ENCODE data around the gene GPX4.

DNA sequence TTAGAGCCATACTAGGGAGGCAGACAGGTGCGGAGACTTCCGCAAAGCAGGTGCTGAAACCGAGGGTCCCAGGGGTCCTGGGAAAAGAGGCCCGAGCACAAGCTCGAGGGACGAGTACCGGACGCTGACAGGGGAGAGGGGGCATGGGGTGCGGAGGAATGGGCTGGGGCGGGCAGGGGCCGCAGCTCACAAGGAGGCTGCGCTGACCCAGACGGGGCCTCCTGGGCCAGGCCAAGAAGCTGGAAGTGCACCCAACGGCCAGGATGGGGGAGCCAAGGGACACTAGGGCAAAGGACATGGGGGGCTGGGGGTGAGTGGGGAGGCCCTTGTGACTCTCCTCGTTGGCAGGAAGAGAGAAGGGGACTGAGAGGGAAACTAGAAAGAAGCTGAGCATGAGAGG, 10.5 kb upstream of the GPX4 start:
- TF ChIP-seq EZH2 (IDR thresholded peaks at IDR 0.05; ENCODE audit: borderline replicate concordance, low read depth, low read length, severe bottlenecking) (no peak), FOS (IDR thresholded peaks at IDR 0.05; ENCODE audit: borderline replicate concordance, insufficient read depth, low read length) (no peak), POLR2AphosphoS5 (IDR thresholded peaks at IDR 0.05; ENCODE audit: insufficient read depth, low read depth, low read length) (no peak), JUN (IDR thresholded peaks at IDR 0.05; ENCODE audit: borderline replicate concordance, insufficient read depth, insufficient read length, low read depth) (no peak), POLR2A (IDR thresholded peaks at IDR 0.05; ENCODE audit: low read depth, low read length) (no peak)
- TF ChIP-seq, protein P1, sequence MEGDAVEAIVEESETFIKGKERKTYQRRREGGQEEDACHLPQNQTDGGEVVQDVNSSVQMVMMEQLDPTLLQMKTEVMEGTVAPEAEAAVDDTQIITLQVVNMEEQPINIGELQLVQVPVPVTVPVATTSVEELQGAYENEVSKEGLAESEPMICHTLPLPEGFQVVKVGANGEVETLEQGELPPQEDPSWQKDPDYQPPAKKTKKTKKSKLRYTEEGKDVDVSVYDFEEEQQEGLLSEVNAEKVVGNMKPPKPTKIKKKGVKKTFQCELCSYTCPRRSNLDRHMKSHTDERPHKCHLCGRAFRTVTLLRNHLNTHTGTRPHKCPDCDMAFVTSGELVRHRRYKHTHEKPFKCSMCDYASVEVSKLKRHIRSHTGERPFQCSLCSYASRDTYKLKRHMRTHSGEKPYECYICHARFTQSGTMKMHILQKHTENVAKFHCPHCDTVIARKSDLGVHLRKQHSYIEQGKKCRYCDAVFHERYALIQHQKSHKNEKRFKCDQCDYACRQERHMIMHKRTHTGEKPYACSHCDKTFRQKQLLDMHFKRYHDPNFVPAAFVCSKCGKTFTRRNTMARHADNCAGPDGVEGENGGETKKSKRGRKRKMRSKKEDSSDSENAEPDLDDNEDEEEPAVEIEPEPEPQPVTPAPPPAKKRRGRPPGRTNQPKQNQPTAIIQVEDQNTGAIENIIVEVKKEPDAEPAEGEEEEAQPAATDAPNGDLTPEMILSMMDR (IDR thresholded peaks at IDR 0.05; ENCODE audit: extremely low read depth in 1 of 2, insufficient read depth in 1 of 2, low read depth in 1 of 2, low read length in 2 of 2), result no peak
- TF ChIP-seq, protein P2, sequence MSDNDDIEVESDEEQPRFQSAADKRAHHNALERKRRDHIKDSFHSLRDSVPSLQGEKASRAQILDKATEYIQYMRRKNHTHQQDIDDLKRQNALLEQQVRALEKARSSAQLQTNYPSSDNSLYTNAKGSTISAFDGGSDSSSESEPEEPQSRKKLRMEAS (IDR thresholded peaks at IDR 0.05; ENCODE audit: insufficient read depth, insufficient read length), result no peak

Measured in endothelial cell of umbilical vein (primary cell).